NOMO-1 treated with dmso at 0.1 percent for 144 hours (cell line): ENCODE results near the gene NRF1.

ENCODE experiments used
- DNase-seq: peaks from one replicate; lab custom pipeline; 2025; ENCODE audit not compliant: unreplicated experiment; lab: John Stamatoyannopoulos, UW

Gene NRF1

DNA sequence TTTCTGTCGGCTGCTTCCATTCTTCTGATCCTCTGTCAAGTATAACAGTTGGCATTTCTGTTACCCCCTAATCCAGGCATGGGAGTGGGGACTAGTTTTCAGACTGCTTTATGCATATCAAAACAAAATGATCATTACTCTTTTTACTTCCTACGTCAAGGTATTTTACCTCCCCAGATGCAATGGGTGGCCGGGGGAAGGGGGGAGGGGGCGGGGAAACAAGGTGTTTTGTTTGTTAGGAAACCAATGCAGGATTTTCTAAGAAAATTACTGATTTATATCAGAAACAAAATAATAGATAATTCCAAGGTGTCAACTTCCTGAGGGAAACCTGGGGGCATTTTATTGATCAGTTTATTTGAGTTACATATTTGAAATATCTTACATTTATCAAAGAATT lies 66.3 kb downstream of the NRF1 start:
- no peak for DNase-seq

GRCh38 chr7:129678606-129679005 lies 67.1 kb downstream of the NRF1 start:
- DNase-seq = no peak

GRCh38 chr7:129680400-129680799 lies 68.9 kb downstream of the NRF1 start:
- no peak for DNase-seq

- no peak for DNase-seq
These were observed 73.3 kb downstream of the NRF1 start for GRCh38 chr7:129684777-129685176.

DNA sequence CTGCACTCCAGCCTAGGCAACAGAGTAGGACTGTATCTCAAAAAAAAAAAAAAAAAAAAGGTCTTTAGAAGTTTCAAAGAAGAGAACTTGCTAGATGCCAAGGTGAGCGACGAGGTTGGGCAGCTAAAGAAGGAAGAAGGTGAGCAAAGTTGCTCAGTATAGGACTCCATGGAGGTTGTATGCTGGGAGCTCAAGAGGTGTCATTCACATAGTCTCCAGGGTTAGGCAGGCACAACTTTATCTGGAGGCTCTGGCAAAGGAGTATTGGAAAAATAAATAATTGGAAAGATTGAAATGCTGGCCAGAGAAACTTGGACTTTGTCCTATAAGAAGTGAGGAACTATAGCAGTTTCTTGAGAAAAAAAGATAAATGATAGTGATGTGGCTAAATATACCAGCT lies 74.5 kb downstream of the NRF1 start:
- DNase-seq = no peak

GRCh38 chr7:129688503-129689222 lies 77.1 kb downstream of the NRF1 start:
- no peak for DNase-seq

- no peak for DNase-seq
These were observed 78.6 kb downstream of the NRF1 start for GRCh38 chr7:129689995-129690581.

- DNase-seq = no peak
These were observed 79.2 kb downstream of the NRF1 start for GRCh38 chr7:129690701-129691100.

GRCh38 chr7:129698516-129699418 lies 87.2 kb downstream of the NRF1 start:
- DNase-seq = no peak

- DNase-seq = no peak
These were observed 90.8 kb downstream of the NRF1 start for GRCh38 chr7:129702316-129702715.

- DNase-seq = no peak
These were observed 91.3 kb downstream of the NRF1 start for GRCh38 chr7:129702761-129703338.

- DNase-seq = no peak
These were observed 92.2 kb downstream of the NRF1 start for GRCh38 chr7:129703751-129704150.

- DNase-seq = no peak
These were observed 96.5 kb downstream of the NRF1 start for GRCh38 chr7:129707910-129708499.

GRCh38 chr7:129713544-129713943 lies 102.0 kb downstream of the NRF1 start:
- DNase-seq = no peak

GRCh38 chr7:129714514-129715063 lies 103.1 kb downstream of the NRF1 start:
- no peak for DNase-seq

DNA sequence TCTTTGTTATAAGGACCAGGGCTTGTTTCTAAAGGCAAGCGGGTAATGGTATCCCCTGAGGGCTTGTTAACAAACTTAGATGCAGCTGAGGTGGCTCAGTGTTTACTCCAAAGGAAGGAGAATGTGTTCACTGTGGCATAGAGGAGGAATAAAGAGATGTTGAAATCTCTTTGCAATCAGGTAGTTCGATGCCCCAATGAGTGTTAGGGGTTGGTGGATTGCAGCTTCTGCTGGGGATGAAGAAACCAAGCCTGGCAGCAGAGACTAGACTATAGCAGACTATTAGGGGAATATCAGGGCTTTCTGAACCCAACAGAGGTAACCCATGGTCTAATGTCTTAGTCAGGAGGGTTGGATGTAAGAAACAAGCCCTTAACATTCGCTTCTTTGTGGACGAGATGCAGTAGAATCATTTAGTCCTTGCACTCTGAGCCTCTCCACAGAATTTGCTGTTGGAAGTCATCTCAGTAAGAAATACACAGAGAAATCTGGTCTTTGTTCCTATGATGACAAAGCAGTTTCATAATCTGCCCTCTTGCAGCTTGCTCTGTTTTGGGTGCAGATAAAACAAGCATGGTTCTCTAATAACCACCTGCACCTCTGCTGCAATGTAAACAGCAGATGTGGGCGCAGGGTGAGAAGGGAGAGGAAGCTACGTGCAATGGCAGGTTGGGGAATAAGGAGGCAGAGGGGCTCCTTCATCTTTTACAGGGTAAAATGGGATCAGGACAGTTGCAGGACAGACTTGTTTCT lies 108.6 kb downstream of the NRF1 start:
- no peak for DNase-seq

GRCh38 chr7:129721068-129721467 lies 109.5 kb downstream of the NRF1 start:
- DNase-seq = no peak

- DNase-seq = no peak
These were observed 112.2 kb downstream of the NRF1 start for GRCh38 chr7:129723679-129724078.

DNA sequence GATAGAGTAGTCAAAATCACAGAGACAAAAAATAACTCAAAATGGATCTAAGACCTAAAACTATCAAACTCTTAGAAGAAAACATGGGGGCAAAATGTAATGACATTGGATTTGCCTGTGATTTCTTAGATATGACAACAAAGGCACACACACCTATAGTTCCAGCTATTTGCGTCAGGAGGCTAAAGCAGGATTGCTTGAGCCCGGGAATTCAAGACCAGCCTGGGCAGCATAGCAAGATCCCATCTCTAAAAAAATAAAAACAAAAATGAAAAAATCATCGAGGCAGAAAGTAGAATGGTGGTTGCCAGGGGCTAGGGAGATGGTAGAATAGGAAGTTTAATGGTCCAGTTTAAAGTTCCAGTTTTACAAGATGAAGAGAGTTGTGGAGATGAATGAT lies 113.3 kb downstream of the NRF1 start:
- DNase-seq = no peak

DNA sequence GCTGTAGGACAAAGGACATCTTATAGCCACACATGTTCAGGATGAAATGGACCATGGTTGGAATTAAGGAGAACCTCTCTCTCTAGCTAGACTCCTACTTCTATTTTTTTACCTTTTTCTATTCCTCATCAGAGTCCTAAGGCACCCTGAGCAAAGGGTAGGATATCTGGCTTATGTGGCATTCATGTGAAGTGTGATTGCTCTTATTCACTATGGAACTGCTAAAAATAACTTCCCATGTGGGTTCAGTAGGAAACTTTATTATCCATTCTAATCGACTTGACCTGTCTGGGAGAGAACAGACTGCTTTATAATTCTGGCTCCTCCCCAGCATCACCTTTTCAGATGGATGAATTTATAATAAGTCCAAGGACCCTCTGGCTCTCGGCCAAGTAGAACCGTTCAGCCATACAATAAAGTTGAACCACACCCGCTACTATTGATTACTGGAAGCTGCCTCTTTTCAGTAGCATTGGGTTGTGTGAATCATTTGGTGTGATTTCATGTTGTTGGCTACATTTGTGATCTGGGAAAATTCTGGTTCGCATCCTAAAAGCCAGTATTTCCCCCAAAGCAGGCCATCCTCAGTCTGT lies 117.5 kb downstream of the NRF1 start:
- DNase-seq = no peak
